NCI-H69 (cell line): ENCODE results near the gene ARSJ.
"Not testable (repeated sequence)": the region's sequence is repeated elsewhere in the genome, so short reads cannot be mapped to it uniquely, and the experiment has no call there.

ENCODE experiments used
- DNase-seq: peaks from one replicate; lab custom pipeline; 2025; lab: John Stamatoyannopoulos, UW

ARSJ gene

DNA sequence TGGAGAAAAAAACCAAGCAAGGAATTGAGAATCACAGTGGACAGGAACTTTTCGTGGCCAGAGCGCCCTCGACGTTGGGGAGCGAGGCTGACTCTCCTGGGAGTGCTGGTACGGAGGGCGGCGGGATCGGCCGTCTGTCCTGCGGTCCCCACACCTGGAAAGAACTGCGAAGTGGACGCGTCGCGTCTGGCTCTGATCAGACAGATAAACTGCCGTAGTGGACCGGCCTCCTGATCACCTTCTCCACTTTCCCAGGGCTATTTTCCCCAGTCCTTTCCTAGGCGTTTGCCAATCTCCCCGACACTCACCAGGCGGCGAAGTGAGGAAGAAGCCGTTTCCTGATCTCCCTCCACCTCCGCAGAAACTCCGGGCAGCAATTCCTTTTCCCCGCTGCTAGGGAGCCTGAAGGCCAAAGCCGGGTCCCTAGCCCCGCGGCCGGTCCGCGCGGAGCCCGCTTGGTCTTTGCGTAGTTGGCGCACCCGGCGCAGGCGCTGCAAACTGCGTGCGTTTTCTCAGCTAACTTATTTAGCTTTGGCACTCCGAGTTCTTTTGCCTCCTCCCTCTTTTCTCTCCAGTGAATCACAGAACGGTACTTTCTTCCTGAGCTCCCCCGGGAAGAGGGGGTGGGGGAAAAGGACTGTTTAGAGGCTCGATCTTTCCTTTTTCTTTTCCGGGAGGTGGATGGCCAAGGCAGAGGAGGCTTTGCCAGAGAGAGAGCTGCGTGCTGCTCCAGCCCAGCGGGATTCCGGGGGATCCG lies at the start of gene ARSJ:
ARSJ (minus strand) TSS at position 500 of the 757 bp plus-strand sequence. CDS start 813 bp downstream, outside the sequence.
- peak; percentile 92 for DNase-seq

DNA sequence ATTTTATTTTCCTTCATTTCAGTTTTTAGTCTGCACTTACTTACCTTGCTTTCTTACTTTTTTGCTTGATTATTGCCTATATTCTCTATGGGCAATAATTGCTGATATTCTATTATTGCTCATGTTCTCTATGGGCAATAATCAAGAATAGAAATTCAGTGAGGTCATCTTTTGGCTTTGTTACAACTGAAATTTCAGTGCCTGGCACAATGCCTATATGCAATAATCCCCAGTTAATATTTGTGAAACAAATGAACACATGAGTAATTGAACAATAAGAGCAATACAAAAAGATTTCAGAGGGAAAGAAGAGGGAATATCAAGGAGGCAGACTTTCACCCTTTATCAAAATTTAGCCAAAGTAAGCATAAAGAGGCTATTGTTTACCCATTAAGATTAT lies 48.6 kb upstream of the ARSJ start:
- DNase-seq: peak; percentile 75

DNA sequence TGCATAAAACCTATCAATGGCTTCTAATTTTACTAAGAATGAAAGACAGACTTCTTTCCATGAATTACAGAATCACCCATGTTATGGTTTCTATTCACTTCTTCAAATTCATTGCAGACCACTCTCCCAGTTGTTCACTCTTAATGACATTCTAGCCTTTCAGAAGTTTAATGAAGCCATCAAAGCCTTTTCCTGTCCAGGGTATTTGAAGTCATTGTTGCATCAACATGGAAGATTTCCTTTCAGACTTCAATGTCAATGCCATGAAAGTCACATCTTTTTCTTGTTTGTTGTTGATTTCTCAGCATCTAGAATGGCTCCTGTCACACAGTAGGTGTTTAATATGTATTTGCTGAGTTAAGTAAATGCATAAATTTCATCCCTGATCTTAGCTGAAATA lies 48.1 kb upstream of the ARSJ start:
- DNase-seq: peak; percentile 74

DNA sequence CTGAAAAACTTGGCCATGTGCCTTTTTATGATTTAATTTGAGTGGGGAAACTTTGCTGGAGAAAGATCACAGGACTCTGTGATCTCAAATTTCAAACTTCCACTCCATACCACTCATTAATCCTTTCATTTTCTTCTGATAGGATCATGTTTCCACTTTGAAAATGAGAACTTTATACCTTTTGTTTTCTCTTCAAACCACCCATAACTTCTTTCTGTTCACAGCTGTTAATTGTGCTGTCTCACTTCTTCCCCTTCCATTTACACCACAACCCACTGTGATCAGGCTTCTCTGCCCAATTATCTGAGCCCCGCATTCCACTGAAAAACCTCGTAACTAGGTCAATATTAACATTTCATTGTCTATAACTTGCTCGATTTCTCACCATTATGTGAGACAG lies 47.0 kb upstream of the ARSJ start:
- DNase-seq: peak; percentile 87

DNA sequence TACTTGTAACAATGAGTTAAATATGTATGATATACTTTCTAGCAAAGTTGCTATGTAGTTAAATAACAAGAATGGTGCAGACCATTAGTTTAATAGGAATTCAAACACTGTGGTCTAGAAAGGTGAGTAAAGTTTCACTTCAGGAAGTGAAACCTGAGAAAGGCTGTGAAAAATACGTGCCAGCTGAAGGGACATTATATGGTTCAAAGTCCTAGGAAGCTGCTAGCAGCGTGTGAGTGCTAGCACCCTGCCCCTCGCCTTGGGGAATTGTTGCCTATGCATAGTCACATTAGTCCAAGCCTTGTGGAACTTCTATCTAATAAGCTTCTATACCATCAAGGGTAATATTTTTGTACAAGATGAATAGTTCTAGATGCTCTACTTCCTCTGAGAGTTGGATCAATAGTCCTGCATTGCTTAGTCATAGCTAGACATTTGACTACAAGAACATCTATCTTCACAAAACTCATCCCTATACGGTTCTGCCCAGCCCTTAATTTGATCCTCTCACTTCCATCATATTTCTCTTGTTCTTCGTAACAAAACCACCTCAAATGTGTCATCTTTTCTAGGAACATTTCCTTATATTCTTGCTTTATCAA lies 45.8 kb upstream of the ARSJ start:
- peak; percentile 50 for DNase-seq

DNA sequence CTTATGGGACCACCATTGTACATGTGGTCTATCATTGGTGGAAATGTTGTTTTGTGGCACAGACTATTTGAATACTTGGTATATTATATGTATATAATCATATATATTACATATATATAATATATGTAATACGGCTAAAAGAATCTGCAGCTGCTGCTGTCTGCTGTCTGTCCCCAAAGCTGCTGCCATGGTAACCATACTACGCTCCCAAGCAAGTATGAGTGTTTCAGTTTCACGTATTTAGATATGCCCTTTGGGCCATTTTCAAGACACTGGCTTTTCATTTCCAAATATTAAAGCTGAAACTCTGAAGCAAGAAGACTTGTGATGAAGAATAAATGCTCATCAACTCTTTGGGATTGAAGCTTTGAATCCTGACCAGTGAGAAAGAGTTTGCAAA lies 42.0 kb upstream of the ARSJ start:
- DNase-seq: peak; percentile 56

DNA sequence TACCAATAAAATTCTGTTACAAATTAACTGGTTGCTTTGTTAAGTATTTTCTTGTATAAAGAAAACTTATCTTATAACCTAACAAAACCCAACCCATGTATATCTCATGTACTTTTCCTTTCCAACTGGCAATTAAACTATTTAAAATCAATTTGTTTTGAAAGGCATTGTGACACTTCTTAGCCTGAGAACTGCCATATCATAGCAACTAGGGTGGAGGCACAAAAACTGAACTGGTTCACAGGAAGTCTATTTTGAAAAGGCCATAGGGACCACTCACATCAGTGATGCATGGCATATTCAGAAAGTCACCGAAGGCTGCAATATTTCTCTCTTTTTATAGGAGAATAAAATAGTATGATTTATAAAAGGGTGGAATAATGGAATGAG lies 40.5 kb upstream of the ARSJ start:
- DNase-seq: peak; percentile 26

DNA sequence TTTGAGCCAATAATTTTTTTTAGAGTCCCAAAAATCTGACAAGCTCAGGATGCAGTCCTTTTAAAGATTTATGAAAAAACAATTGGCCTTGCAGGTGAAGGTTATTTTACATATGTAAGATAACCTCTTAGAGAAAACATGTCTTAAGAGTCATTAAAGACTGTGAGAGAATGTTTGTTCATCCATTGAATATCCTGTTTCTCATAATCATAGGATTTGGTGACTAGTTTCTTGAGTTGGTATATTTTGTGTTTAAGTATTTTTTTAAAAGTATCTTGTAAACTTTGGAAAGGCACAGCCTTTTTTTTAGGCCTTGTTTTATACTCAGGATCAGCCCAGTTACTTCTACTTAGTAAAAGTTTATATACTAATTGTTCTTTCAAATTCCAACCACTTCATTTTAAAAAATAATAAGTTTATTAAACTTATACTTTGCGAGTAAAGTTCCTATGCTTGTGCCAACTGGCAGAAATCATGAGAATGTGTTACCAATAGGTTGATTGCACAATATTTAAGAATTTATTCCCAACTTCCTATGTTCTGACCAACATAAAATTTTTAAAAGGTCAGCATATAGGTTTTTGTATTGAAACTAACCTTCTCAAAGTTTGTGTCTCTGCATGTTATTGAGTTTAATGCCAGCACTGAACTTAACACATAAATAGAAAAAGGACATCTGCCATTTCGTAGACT lies 40.0 kb upstream of the ARSJ start:
- no peak for DNase-seq

DNA sequence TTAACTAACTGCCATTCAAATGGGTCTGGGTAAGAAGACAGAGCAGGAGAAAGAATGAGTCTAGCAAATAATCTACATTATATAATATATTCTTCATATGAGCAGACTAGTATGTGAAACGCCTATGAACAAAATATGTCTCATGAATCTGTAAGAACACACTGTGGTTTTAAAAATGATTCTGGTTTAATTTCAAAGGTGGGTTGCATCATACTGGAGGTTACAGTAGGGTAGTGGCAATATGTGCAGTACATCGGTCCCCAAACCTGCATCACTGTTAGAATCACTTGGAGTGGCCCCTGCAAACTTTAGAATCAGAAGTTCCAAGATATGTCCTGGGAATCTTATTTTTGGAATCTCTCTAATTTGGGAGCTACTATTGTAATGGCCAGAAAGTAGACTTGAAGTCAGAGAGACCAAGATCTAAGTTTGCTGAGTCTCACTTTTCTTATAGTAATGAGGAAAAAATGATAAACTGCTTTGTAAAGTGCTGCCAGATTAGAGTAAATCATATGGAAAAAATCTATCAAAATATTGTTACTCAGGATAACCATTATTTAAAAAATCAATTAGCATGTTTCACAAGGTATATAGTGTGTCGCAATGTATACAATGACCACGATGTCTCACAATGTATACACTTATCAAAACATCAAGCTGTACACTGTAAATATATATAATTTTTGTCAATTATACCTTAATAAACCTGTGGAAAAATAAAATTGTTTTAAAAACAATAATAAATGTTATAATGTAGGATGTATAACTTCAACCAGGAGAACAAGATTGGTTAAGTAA lies 37.9 kb upstream of the ARSJ start:
- DNase-seq: no peak

DNA sequence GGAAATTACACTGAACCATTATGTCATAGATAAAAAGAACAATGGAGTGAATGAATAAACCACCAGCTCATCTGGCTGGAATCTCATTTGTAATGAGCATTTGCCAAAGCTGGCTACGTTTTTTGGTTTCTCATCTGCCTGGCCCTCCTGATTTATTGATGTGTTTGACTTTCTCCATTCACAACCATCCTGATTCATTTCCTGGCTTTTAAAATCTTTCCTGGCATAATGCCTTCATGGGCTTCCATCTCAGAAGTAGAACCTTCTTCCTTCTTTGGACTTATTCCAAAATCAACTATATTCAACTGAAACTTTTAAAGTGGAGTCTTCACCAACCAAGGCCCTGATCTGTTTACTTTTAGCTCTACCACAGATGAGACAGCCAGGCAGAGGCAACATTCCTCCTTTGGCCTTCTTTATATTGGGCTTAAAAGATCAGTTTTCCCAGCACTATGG lies 36.0 kb upstream of the ARSJ start:
- DNase-seq: peak; percentile 87

DNA sequence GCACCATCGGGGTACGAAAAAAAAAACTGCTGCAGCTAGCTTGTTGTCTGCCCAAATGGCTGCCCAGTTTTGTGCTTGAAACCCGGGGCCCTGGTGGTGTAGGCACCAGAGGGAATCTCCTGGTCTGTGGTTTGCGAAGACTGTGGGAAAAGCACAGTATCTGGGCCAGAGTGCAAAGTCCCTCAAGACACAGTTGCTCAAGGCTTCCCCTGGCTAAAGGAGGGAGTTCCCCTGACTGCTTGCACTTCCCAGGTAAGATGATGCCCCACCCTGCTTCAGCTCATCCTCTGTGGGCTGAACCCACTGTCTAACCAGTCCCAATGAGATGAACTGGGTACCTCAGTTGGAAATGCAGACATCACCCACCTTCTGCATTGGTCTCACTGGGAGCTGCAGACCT lies 33.8 kb upstream of the ARSJ start:
- not testable (repeated sequence) for DNase-seq

DNA sequence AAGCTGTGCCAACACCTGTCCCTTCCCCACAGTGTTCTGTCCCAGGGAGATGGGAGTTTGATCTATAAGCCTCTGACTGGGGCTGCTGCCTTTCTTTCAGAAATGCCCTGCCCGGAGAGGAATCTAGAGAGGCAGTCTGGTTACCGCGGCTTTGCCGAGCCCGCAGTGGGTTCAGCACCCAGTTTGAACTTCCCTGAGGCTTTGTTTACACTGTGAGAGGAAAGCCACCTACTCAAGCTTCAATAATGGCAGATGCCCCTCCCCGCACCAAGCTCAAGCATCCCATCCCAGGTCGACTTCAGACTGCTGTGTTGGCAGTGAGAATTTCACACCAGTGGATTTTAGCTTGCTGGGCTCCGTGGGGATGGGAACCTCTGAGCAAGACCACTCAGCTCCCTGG lies 33.3 kb upstream of the ARSJ start:
- peak; percentile 53 for DNase-seq

DNA sequence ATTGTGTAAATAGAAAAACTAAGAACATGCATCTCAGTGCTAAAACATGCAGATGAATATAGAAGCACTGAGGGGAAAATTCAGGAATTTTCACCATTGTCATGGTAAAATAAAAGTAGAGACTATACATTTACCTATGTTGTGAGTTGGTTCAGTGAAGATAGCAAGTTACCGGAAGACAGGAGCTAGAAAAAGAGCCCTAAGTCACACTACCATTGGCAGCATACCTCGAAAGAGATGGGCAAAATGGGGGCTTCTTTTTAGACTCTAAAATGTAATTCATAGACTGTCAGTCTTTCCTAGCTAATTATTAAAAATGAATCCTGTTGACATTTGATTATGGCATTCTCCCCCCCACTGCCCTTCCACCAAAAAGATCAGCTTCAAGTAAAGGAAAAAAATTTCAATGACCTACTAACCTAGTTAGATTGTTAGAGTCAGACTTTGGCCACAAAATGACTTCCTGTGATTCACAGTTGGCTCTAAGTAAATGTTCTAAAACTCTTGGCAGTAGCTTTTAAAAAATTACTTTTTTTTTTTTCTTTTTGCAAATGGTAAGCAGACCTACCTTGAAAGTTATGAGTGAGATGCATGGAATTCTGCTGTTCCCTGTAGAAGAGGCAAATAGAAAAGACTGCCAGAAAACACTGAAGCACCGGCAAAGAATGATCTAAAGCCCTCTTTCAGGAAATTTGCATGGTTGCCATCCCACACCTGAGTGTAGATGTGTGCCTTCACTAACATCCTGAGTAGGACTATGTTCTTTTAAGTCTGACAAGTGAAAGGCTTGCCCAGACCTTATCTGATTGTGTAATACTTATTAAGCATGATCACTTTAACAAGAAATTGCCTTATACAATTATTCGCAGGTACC lies 26.4 kb upstream of the ARSJ start:
- no peak for DNase-seq

DNA sequence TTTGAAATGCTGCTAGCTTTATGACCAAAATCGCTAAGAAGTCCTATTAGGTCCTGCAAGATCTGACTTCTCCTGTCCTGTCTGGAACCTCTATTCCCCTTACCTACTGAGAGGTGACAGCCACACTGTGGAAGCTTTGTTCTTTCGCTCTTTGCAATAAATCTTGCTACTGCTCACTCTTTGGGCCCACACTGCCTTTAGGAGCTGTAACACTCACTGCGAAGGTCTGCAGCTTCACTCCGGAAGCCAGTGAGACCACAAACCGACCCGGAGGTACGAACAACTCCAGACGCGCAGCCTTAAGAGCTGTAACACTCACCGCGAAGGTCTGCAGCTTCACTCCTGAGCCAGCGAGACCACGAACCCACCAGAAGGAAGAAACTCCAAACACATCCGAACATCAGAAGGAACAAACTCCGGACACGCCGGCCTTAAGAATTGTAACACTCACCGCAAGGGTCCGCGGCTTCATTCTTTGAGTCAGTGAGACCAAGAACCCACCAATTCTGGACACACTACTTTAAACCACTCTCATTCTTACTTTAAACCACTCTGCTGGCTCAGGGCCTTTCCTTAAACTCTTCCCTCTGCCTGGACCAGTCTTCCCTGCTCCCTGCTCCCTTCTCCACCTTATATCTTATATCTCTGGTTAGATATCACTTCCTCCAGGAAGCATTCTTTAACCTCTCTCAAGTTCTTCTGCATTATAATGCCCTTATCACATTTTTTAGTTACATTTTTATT lies 25.2 kb upstream of the ARSJ start:
- not testable (repeated sequence) for DNase-seq

DNA sequence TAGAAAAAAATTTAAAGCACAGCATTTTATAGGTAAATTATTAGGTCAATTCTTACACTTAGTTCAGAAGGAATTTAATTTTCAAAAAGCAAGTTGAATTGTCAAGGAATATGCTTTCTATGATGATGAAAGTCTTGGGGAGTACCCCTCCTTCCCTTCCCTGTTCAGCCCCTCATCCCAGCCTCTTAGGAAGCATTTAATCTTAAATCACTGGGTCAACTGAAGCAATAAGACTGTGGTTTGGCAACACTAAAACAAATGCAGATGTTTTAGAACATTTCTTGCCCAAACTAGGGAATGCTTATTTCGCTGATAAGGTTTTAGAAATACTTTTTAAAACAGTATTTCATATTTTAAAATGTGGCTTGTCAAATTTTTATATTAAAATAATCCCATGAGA lies 19.1 kb upstream of the ARSJ start:
- DNase-seq: peak; percentile 43

DNA sequence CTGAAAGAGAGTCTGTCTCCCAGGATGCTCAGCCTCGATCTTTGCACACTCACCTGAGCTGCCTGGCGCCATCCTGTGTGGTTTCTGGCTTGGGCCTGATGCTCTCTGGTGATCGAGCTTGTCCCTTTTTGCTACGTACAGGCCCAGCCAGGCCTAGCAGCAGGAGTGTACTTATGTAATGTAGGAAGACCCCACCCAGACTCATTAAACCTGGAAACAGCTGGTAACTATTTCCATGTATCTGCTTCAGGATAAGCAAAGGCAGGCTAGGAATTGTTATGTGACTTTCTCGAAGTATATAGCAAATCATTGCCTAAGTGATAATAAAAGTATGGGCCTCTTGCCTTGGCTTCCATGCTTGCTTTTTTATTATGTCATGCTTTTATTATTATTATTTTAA lies 18.6 kb upstream of the ARSJ start:
- peak; percentile 95 for DNase-seq

DNA sequence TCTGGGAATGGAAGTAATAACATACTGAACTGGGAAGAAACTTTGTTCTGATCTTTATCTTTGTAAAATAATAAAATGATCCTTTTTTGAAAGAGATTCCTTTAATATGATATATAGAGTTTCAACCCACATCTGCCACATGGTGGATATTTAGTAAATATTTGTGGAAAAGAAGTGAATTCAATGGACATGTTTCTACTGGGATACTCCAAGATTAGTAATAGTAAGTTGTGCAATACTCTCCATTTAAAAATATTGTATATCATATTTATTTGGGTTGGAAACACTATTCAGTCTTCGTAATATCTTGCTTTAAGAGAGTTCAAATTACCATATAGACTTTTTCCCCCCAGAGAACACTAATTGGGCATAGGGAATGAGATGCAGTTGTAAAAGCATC lies 17.8 kb upstream of the ARSJ start:
- no peak for DNase-seq

DNA sequence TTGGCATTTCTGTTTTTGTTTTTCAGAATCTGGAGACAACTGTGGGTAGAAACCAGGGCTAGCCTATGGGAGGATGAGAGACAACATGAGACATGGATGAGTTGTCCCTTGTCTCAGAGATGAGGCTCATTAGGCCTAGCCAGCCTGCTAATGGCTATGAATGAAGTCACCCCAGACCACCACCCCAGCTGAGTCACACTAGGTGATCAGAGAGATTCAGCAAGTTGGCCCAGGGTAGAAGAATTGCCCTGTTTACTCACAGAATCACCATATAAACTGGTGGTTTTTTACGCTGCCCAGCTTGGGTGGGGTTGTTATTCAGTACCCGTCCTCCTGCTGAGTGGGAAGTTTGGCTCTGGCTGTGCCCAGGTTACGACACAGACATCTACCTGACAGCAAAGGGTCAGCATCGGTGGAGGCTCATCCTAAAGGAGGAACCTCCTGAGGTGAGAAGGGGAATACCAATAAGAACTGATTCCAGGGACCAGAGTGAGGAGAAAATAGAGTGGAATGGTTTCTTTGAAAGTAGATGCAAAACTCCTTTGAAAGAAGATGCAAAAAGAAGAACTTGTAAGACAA lies 17.2 kb upstream of the ARSJ start:
- peak; percentile 80 for DNase-seq

DNA sequence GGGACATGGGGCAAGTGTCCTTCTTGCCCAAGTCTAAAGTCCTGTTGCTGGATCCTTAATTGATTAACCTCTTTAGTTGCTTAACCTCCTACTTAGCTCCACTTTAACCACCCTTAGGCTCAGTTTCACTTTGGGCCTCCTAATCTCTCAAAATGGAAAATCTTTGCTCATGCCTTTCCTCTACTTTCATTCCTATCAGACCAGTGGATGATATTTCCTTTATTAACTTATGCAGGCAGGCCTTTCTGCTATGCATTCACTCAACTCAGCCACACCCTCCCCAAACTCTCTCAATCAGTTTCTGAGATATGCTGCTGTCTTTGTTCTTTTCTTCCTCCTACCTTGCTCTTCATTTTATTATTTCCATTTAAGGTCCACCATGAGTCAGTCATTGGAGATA lies 14.4 kb upstream of the ARSJ start:
- DNase-seq: no peak

DNA sequence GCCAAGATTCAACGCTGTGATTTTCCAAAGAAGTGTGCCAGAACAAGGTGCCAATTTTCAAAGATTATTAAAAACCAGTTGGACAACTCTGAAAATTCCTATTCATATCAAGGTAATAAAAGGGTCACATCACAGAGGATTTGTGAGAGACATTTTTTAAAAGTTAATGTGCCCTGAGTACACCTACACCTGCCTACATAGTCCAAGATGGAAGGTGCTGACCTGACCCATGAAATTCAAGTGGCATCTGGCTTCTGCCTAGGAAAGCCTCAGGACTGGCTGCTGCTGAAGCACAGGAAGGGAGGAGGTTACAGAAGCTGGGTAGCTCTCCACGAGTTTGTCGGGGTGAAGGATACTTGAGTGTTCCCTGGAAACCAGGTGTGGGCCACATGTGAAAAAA lies 11.4 kb upstream of the ARSJ start:
- DNase-seq: no peak
